H9 (cell line): ENCODE results near the gene RAD23B. TPM values are rescaled to one million over a fixed set of nuclear protein-coding genes. Genes with fewer than 3 reads are reported as not detected.

Experiments
- DNase-seq: peaks from one replicate; pipeline ENCODE4 v3.0.0-alpha.2; 2017
- H2AFZ ChIP-seq: one replicate; pipeline ENCODE4 v1.6.1; 2013; ENCODE audit warnings: mild to moderate bottlenecking, low read length, control low read depth, moderate library complexity
- H2AK5ac ChIP-seq: 2 replicates; pipeline ENCODE4 v1.6.1; 2013; ENCODE audit warnings: low read length, control low read depth, mixed read lengths; ENCODE audit not compliant: insufficient read length
- H2BK120ac ChIP-seq: one replicate; pipeline ENCODE4 v1.6.1; 2013; ENCODE audit warnings: low read depth, mild to moderate bottlenecking, low read length, control low read depth, inconsistent platforms; ENCODE audit not compliant: poor library complexity, severe bottlenecking
- H2BK12ac ChIP-seq: 2 replicates; pipeline ENCODE4 v1.6.1; 2013; ENCODE audit warnings: low read length, control low read depth, mixed read lengths, low read depth; ENCODE audit not compliant: insufficient read length
- H2BK15ac ChIP-seq: 2 replicates; pipeline ENCODE4 v1.6.1; 2013; ENCODE audit warnings: low read depth, low read length, control low read depth
- H2BK20ac ChIP-seq: one replicate; pipeline ENCODE4 v1.6.1; 2013; ENCODE audit warnings: low read depth, mild to moderate bottlenecking, low read length, control low read depth, inconsistent platforms; ENCODE audit not compliant: poor library complexity, severe bottlenecking
- H2BK5ac ChIP-seq: 2 replicates; pipeline ENCODE4 v1.6.1; 2013; ENCODE audit warnings: low read length, control low read depth, mixed read lengths; ENCODE audit not compliant: insufficient read length
- H3K14ac ChIP-seq: 2 replicates; pipeline ENCODE4 v1.6.1; 2013; ENCODE audit warnings: low read length, control low read depth; ENCODE audit not compliant: insufficient read depth
- H3K18ac ChIP-seq: 2 replicates; pipeline ENCODE4 v1.6.1; 2013; ENCODE audit warnings: low read depth, mild to moderate bottlenecking, mixed read lengths, low read length, control low read depth; ENCODE audit not compliant: insufficient read length
- H3K23ac ChIP-seq: 2 replicates; pipeline ENCODE4 v1.6.1; 2013; ENCODE audit warnings: low read length, control low read depth, mixed read lengths, low read depth; ENCODE audit not compliant: insufficient read length
- H3K23me2 ChIP-seq: 2 replicates; pipeline ENCODE4 v1.6.1; 2013; ENCODE audit warnings: low read depth, mild to moderate bottlenecking, mixed read lengths, low read length, control low read depth; ENCODE audit not compliant: insufficient read length, poor library complexity, severe bottlenecking
- H3K27ac ChIP-seq: 2 replicates; pipeline ENCODE4 v1.5.1; 2013; ENCODE audit warnings: low read length, control low read depth, mixed read lengths, low read depth; ENCODE audit not compliant: insufficient read length
- H3K27me3 ChIP-seq: 2 replicates; pipeline ENCODE4 v1.6.1; 2013; ENCODE audit warnings: low read length, control low read depth, inconsistent platforms; ENCODE audit not compliant: insufficient read depth
- H3K4ac ChIP-seq: 2 replicates; pipeline ENCODE4 v1.6.1; 2013; ENCODE audit warnings: low read depth, mild to moderate bottlenecking, control low read depth, inconsistent platforms, low read length, moderate library complexity
- H3K4me1 ChIP-seq: 2 replicates; pipeline ENCODE4 v1.6.1; 2013; ENCODE audit warnings: low read length, control low read depth, inconsistent platforms; ENCODE audit not compliant: insufficient read depth
- H3K4me2 ChIP-seq: 2 replicates; pipeline ENCODE4 v1.6.1; 2013; ENCODE audit warnings: low read length, control low read depth, mixed read lengths; ENCODE audit not compliant: insufficient read length, insufficient read depth
- H3K56ac ChIP-seq: 2 replicates; pipeline ENCODE4 v1.6.1; 2013; ENCODE audit warnings: low read depth, mild to moderate bottlenecking, mixed read lengths, low read length, control low read depth; ENCODE audit not compliant: insufficient read length
- H3K79me1 ChIP-seq: 2 replicates; pipeline ENCODE4 v1.6.1; 2013; ENCODE audit warnings: low read depth, mild to moderate bottlenecking, moderate library complexity, low read length, control low read depth, inconsistent platforms; ENCODE audit not compliant: insufficient read depth, poor library complexity, severe bottlenecking
- H3K79me2 ChIP-seq: 2 replicates; pipeline ENCODE4 v1.6.1; 2013; ENCODE audit warnings: low read length, control low read depth, inconsistent platforms; ENCODE audit not compliant: insufficient read depth
- H3K9ac ChIP-seq: 2 replicates; pipeline ENCODE4 v1.6.1; 2013; ENCODE audit warnings: low read length, control low read depth, mixed read lengths; ENCODE audit not compliant: insufficient read length; ENCODE audit errors: extremely low read depth
- H3K9me3 ChIP-seq: one replicate; pipeline ENCODE4 v1.6.1; 2013; ENCODE audit warnings: low read depth, low read length, inconsistent platforms; ENCODE audit not compliant: control insufficient read depth
- H3T11ph ChIP-seq: one replicate; pipeline ENCODE4 v1.6.1; 2013; ENCODE audit warnings: mild to moderate bottlenecking, low read length, control low read depth, inconsistent platforms
- H4K20me1 ChIP-seq: one replicate; pipeline ENCODE4 v1.6.1; 2013; ENCODE audit not compliant: control insufficient read depth, insufficient read length, insufficient read depth
- H4K5ac ChIP-seq: 2 replicates; pipeline ENCODE4 v1.6.1; 2013; ENCODE audit warnings: low read depth, mild to moderate bottlenecking, mixed read lengths, low read length, control low read depth; ENCODE audit not compliant: insufficient read length
- H4K8ac ChIP-seq: replicated peaks from 2 replicates; pipeline ENCODE4 v1.6.1; 2013; ENCODE audit warnings: low read length, control low read depth, mixed read lengths, low read depth; ENCODE audit not compliant: insufficient read length
- H4K91ac ChIP-seq: 2 replicates; pipeline ENCODE4 v1.6.1; 2013; ENCODE audit warnings: low read depth, mild to moderate bottlenecking, moderate library complexity, mixed read lengths, low read length, control low read depth; ENCODE audit not compliant: insufficient read length
- H3K27ac Mint-ChIP-seq, 3 experiments: 2 replicates in 2 of 3; 3 replicates in 1 of 3; pipeline ENCODE4 v1.8.0; 2020 to 2021; ENCODE audit warnings: mixed read lengths in 3 of 3, mild to moderate bottlenecking in 1 of 3, moderate library complexity in 1 of 3
- H3K27me3 Mint-ChIP-seq: 2 replicates; pipeline ENCODE4 v1.8.0; 2021; ENCODE audit warnings: low read depth, mild to moderate bottlenecking, moderate library complexity, mixed read lengths
- H3K36me3 Mint-ChIP-seq, 3 experiments: 2 replicates in 2 of 3; 3 replicates in 1 of 3; pipeline ENCODE4 v1.8.0; 2020 to 2021; ENCODE audit warnings: low read depth in 3 of 3, mixed read lengths in 3 of 3; ENCODE audit not compliant: insufficient read depth in 1 of 3
- H3K4me1 Mint-ChIP-seq, 2 experiments: 2 replicates each; pipeline ENCODE4 v1.8.0; 2020; ENCODE audit warnings: mixed read lengths in 2 of 2
- H3K4me3 Mint-ChIP-seq, 2 experiments: 2 replicates in 1 of 2; 3 replicates in 1 of 2; pipeline ENCODE4 v1.8.0; 2020 to 2021; ENCODE audit warnings: mild to moderate bottlenecking in 2 of 2, mixed read lengths in 2 of 2, moderate library complexity in 1 of 2
- H3K9me3 Mint-ChIP-seq, 2 experiments: 2 replicates in 1 of 2; 3 replicates in 1 of 2; pipeline ENCODE4 v1.8.0; 2020; ENCODE audit warnings: mild to moderate bottlenecking in 2 of 2, mixed read lengths in 2 of 2, moderate library complexity in 1 of 2
- WGBS: extraction: QIAGEN DNeasy Blood & Tissue Kit; methylation state at CpG from one replicate; pipeline ENCODE4 v1.1.7; 2013; ENCODE audit warnings: missing lambda C conversion rate, low lambda C conversion rate, mixed read lengths; ENCODE audit not compliant: insufficient read length; ENCODE audit errors: extremely low coverage; 5-methylcytosine and 5-hydroxymethylcytosine counted together
- total RNA-seq: library from RNA; stranded (reverse); gene quantifications from 2 replicates; pipeline ENCODE4 v1.2.1, GENCODE V29; 2021
- TF ChIP-seq, protein P1 (sequence below): fragments of 200-600 bp; sonication (generic); conservative IDR thresholded peaks from 3 replicates; pipeline ENCODE4 v1.8.0; 2021; ENCODE audit warnings: antibody characterized with exemption, mild to moderate bottlenecking

RAD23B gene
- total RNA-seq, 1 experiment from 2014 or later = 154 TPM

DNA sequence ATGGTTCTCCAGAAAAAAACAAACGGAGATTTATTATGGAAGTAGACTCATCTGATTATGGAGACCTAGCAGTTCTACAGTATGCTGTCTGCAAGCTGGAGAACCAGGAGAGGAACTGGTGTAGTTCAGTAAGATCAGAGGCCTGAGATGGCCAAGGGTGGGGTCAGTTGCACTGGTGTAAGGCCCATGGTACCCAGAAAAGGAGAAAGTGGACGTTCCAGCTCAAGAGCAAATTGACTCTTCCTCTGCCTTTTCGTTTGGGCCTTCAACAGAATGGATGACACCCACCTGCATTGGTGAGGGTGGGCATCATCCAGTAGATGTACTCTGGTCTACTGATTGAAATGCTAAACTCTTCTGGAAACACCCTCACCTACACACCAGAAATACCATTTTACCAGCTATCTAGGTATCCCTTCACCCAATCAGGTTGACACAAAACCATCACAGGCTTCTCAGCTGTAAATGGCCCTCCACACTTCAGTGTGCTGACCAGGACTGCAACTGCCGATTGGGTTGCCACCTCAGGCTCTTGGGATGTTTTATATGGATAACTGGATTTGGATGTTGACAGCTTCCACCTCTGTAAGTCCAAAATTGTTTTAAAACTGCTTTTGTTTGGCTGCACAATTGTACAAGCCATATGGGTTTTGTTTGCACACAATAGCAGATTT is 51.2 kb downstream of the RAD23B start:
- no peak overlapping the region for H3K27ac ChIP-seq
- no peaks in the 10 kb centered on the region for H4K20me1 ChIP-seq
- no peak overlapping the region for H2BK15ac ChIP-seq
- no peak overlapping the region for H2BK12ac ChIP-seq
- H2BK120ac ChIP-seq = no peak overlapping the region
- H3K9me3 ChIP-seq = no peaks in the 10 kb centered on the region
- no peak overlapping the region for H3K23ac ChIP-seq
- no peaks in the 10 kb centered on the region for H3K27me3 Mint-ChIP-seq
- no peaks in the 10 kb centered on the region for H3K4me1 ChIP-seq
- peaks cover 24 to 75% (median 54%) of the 10 kb centered on the region in 3 experiments for H3K36me3 Mint-ChIP-seq
- no peak overlapping the region for H2BK5ac ChIP-seq
- H3K4me1 Mint-ChIP-seq = 0 out of 4 replicates have a peak, but pooled peaks cover 0 to 2% of the 10 kb centered on the region in 2 experiments
- H3K4me3 Mint-ChIP-seq = no peak overlapping the region
- no peaks in the 10 kb centered on the region for H3K79me1 ChIP-seq
- no peak overlapping the region for H3K4ac ChIP-seq
- H4K8ac ChIP-seq = no peak overlapping the region
- no peak overlapping the region for H3T11ph ChIP-seq
- DNase-seq = no peak
- no peak overlapping the region for H4K91ac ChIP-seq
- no peak overlapping the region for H3K56ac ChIP-seq
- H2AK5ac ChIP-seq = no peak overlapping the region
- H2AFZ ChIP-seq = no peak overlapping the region
- TF ChIP-seq, protein P1, sequence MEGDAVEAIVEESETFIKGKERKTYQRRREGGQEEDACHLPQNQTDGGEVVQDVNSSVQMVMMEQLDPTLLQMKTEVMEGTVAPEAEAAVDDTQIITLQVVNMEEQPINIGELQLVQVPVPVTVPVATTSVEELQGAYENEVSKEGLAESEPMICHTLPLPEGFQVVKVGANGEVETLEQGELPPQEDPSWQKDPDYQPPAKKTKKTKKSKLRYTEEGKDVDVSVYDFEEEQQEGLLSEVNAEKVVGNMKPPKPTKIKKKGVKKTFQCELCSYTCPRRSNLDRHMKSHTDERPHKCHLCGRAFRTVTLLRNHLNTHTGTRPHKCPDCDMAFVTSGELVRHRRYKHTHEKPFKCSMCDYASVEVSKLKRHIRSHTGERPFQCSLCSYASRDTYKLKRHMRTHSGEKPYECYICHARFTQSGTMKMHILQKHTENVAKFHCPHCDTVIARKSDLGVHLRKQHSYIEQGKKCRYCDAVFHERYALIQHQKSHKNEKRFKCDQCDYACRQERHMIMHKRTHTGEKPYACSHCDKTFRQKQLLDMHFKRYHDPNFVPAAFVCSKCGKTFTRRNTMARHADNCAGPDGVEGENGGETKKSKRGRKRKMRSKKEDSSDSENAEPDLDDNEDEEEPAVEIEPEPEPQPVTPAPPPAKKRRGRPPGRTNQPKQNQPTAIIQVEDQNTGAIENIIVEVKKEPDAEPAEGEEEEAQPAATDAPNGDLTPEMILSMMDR = no peak
- no peak overlapping the region for H3K14ac ChIP-seq
- H3K79me2 ChIP-seq = no peaks in the 10 kb centered on the region
- H3K18ac ChIP-seq = no peak overlapping the region
- no peak overlapping the region for H3K4me2 ChIP-seq
- no peaks in the 10 kb centered on the region for H3K27me3 ChIP-seq
- no peaks in the 10 kb centered on the region for H3K23me2 ChIP-seq
- no peak overlapping the region for H2BK20ac ChIP-seq
- WGBS = no CpG with 5 or more reads among the region's 4 CpGs
- no peaks in the 10 kb centered on the region for H3K9me3 Mint-ChIP-seq
- no peak overlapping the region for H3K9ac ChIP-seq
- peak overlapping the region in 1 of 3 experiments; percentile 91; a peak in 1 of 7 replicates for H3K27ac Mint-ChIP-seq
- no peak overlapping the region for H4K5ac ChIP-seq
